Mucosa of descending colon (tissue), 3 donors: Measurements from ENCODE around the gene PTGIS. TPM values are rescaled to one million over a fixed set of nuclear protein-coding genes. Genes with fewer than 3 reads are reported as not detected.
"Not testable (repeated sequence)": the region's sequence is repeated elsewhere in the genome, so short reads cannot be mapped to it uniquely, and the experiment has no call there.

ENCODE experiments used
- ATAC-seq: fragments of 200-7000 bp; cut with Tn5 transposase; one replicate; pipeline ENCODE4 v1.9.1; 2020; ENCODE audit warnings: mild to moderate bottlenecking, moderate library complexity
- DNase-seq, 3 donors: peaks; one replicate each; pipeline ENCODE4 v3.0.0-alpha.2; 2020
- H3K36me3 ChIP-seq: fragments of 200-600 bp; one replicate; pipeline ENCODE4 v1.8.0; 2021; ENCODE audit warnings: low read depth, mild to moderate bottlenecking
- H3K4me1 ChIP-seq: fragments of 200-600 bp; one replicate; pipeline ENCODE4 v1.8.0; 2021; ENCODE audit warnings: low read depth, mild to moderate bottlenecking
- H3K4me3 ChIP-seq: fragments of 200-600 bp; one replicate; pipeline ENCODE4 v1.8.0; 2021; ENCODE audit warnings: mild to moderate bottlenecking
- H3K9me3 ChIP-seq: fragments of 200-600 bp; one replicate; pipeline ENCODE4 v1.8.0; 2021; ENCODE audit warnings: mild to moderate bottlenecking
- intact Hi-C, 2 donors: fragments of 100-400 bp; cut with DNase I in 1 of 2; cut with micrococcal nuclease in 1 of 2; formaldehyde crosslinking; loops; one replicate each; pipeline versions ENCODE4 v1.11.0 to v1.11.1; 2022; cut with DNase I, micrococcal nuclease
- long read RNA-seq, 2 donors: library from polyadenylated mRNA; unstranded; transcript quantifications; one replicate each; pipeline ENCODE4 v2.0.0, GENCODE V29; 2019 to 2021
- total RNA-seq, 3 donors: library from RNA; stranded (reverse); fragmentation: NEBNext Ultra II Directional in 2 of 3; extraction: Animal tissue kit (Norgen Biotek cat#: 25700) in 2 of 3; gene quantifications; one replicate each; pipeline versions ENCODE4 v1.2.1 to v1.2.4, GENCODE V29; 2021 to 2023
- TF ChIP-seq, protein P1 (sequence below): fragments of 200-600 bp; IDR thresholded peaks from one replicate; pipeline ENCODE4 v1.8.0; 2022; ENCODE audit warnings: antibody characterized with exemption, mild to moderate bottlenecking
- donor health status: DM: no; HTN: no; CAD: no; lungs with moderate emphysema.
- donor health status: DM: no; HTN: no; CAD: no.
- donor health status: DM: no; HTN: yes; CAD: no.

The PTGIS gene
- 10 to 100 TPM in 2 of 3 donors, 1 to 10 TPM in 1; 3.8 to 45.8 (median 12.3) TPM for total RNA-seq
- long read RNA-seq, donor 1, full-length matches to known transcripts, result 8 of 19 reads
- long read RNA-seq, donor 1, partial matches to known transcripts, result 5 of 19 reads
- long read RNA-seq, donor 1, other reads (novel, unspliced or antisense), result 6 of 19 reads
- long read RNA-seq, donor 2, full-length matches to known transcripts, result 1 of 2 reads
- long read RNA-seq, donor 2, partial matches to known transcripts, result 0 of 2 reads
- long read RNA-seq, donor 2, other reads (novel, unspliced or antisense), result 1 of 2 reads

DNA sequence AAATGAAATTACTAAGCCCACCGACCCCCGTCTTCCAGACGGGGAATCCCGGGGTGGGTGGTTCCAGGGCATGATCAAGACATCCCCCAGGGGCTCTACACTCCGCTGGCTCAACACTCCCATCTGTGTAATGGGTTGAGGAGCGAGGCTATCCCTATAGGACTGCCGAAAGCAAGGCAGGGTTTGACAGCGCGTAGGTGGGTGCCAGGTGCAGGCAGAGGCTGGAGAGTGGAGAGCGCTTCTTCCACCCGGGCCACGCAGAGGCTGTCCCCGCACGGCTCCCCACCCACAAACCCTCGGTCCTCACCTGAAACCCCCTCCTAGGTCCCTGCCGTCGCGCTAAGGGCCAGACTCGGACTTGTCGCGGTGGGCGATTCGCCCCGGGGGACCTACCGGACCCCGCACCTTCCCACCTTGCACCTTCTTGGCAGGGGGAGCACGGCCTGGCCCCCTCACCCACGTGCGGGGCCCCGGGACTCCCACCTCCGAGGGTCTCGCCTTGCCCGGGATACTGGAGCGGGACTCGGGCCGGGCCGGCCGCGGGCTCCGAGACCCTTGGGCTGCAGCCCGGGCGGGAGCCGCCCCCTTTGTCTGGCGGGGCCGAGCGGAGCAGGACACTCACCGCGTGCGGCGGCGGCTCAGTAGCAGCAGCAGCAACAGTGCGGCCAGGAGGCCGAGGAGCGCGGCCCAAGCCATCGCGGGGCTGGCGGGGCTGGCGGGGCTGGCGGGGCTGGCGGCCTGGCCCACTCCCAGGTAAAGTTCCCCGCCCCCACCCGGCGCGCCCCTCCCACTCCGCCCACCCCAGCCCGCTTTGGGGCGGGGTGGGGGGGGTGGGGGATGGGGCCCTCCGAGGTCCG, at the start of gene PTGIS:
Gene PTGIS (minus strand): TSS at position 717 of the 857 bp plus-strand sequence. CDS start 21 bp downstream, at position 696.
- DNase-seq (no peak), ATAC-seq (peak; percentile 30)
- Histone ChIP-seq H3K9me3 (no peaks in the 10 kb centered on the region), H3K36me3 (no peaks in the 10 kb centered on the region), H3K4me3 (no peak within 1 kb of the TSS), H3K4me1 (peaks cover 4% of the 10 kb centered on the region)
- TF ChIP-seq, protein P1, sequence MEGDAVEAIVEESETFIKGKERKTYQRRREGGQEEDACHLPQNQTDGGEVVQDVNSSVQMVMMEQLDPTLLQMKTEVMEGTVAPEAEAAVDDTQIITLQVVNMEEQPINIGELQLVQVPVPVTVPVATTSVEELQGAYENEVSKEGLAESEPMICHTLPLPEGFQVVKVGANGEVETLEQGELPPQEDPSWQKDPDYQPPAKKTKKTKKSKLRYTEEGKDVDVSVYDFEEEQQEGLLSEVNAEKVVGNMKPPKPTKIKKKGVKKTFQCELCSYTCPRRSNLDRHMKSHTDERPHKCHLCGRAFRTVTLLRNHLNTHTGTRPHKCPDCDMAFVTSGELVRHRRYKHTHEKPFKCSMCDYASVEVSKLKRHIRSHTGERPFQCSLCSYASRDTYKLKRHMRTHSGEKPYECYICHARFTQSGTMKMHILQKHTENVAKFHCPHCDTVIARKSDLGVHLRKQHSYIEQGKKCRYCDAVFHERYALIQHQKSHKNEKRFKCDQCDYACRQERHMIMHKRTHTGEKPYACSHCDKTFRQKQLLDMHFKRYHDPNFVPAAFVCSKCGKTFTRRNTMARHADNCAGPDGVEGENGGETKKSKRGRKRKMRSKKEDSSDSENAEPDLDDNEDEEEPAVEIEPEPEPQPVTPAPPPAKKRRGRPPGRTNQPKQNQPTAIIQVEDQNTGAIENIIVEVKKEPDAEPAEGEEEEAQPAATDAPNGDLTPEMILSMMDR, result no peak
- intact Hi-C loops, result no loop called here

DNA sequence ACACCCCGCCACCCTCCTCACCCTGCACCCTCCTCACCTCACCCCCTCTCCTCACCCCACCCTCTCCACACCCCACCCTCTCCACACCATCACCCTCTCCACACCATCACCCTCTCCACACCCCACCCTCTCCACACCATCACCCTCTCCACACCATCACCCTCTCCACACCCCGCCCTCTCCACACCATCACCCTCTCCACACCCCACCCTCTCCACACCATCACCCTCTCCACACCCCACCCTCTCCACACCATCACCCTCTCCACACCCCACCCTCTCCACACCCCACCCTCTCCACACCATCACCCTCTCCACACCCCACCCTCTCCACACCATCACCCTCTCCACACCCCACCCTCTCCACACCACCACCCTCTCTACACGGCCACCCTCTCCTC, 49.5 kb upstream of the PTGIS start:
- ATAC-seq, H3K4me3 ChIP-seq, H3K9me3 ChIP-seq, H3K36me3 ChIP-seq, H3K4me1 ChIP-seq: not testable (repeated sequence)
- DNase-seq, result peak in 2 of 3 donors; percentile 47 to 74
- intact Hi-C loops, result loop anchor here in 1 of 2 donors (10.0 kb wide), 1 partner anchor 227 kb away; no protein-coding TSS in a partner anchor

- ATAC-seq (no peak), DNase-seq (peak in 1 of 3 donors; percentile 25)
- H3K36me3 ChIP-seq, result no peaks in the 10 kb centered on the region
- intact Hi-C loops, result loop anchor here in 1 of 2 donors (10.0 kb wide), 1 partner anchor 228 kb away; no protein-coding TSS in a partner anchor
- TF ChIP-seq, protein P1, result no peak
- no peaks in the 10 kb centered on the region for H3K9me3 ChIP-seq
- H3K4me3 ChIP-seq, result no peak overlapping the region
- H3K4me1 ChIP-seq, result peaks cover 1% of the 10 kb centered on the region
These were observed 48.4 kb upstream of the PTGIS start for GRCh38 chr20:49616154-49617007.

- TF ChIP-seq, protein P1, result no peak
- peak; percentile 78 for ATAC-seq
- intact Hi-C loops, result loop anchor here in 1 of 2 donors (10.0 kb wide), 1 partner anchor 229 kb away; no protein-coding TSS in a partner anchor
- Histone ChIP-seq H3K36me3 (no peaks in the 10 kb centered on the region), H3K9me3 (no peaks in the 10 kb centered on the region), H3K4me1 (peaks cover 9% of the 10 kb centered on the region), H3K4me3 (no peak overlapping the region)
- DNase-seq, result peak; percentile 50 to 76 (median 68)
These were observed 47.6 kb upstream of the PTGIS start for GRCh38 chr20:49615401-49616153.

DNA sequence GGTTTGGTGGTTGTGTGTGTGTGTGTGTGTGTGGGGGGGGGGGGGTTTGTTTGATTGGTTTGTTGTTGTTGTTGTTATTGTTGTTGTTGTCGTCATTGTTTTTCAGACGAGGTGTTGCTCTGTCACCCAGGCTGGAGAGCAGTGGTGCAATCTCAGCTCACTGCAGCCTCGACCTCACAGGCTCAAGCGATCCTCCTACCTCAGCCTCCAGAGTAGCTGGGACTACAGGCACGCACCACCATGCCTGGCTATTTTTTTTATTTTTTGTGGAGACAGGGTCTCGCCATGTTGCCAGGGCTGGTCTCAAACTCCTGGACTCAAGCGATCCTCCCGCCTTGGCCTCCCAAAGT, 47.1 kb upstream of the PTGIS start:
- H3K9me3 ChIP-seq, DNase-seq, ATAC-seq, H3K36me3 ChIP-seq, H3K4me3 ChIP-seq: not testable (repeated sequence)
- intact Hi-C loops, result loop anchor here in 1 of 2 donors (10.0 kb wide), 1 partner anchor 230 kb away; no protein-coding TSS in a partner anchor
- H3K4me1 ChIP-seq, result peaks cover 10% of the 10 kb centered on the region
